IMR-90 (cell line): ENCODE results near the gene TMEM33. TPM values are rescaled to one million over a fixed set of nuclear protein-coding genes. Genes with fewer than 3 reads are reported as not detected.

Experiments used
- ATAC-seq: fragments of 200-7000 bp; cut with Tn5 transposase; 2 replicates; pipeline ENCODE4 v1.9.1; 2020; ENCODE audit warnings: low read depth, mild to moderate bottlenecking, moderate library complexity
- BruUV-seq: library from RNA; stranded (reverse); fragments of 400-500 nt; replicated peaks from 2 replicates; lab custom pipeline; 2021; lab: Mats Ljungman, UMichigan
- CTCF ChIA-PET: fragments of 300-600 bp; formaldehyde crosslinking; extraction: SDS; loops from one replicate; lab custom pipeline; 2021; ENCODE audit warnings: antibody characterized with exemption; lab: Yijun Ruan, JAX
- POLR2A ChIA-PET: fragments of 300-600 bp; sonication (Branson Sonifier 250); formaldehyde crosslinking; loops from one replicate; lab custom pipeline; 2022; ENCODE audit warnings: antibody characterized with exemption; ENCODE audit not compliant: unreplicated experiment; lab: Charles Lee
- DNase-seq: peaks from one replicate; pipeline ENCODE4 v3.0.0; 2013
- H2AFZ ChIP-seq: replicated peaks from 2 replicates; pipeline ENCODE3; 2013; ENCODE audit warnings: low read length, mild to moderate bottlenecking; ENCODE audit not compliant: poor library complexity
- H2AK5ac ChIP-seq: 2 replicates; pipeline ENCODE4 v1.6.1; 2013; ENCODE audit warnings: low read depth, low read length, inconsistent platforms
- H2AK9ac ChIP-seq: replicated peaks from 2 replicates; pipeline ENCODE3; 2013; ENCODE audit warnings: mild to moderate bottlenecking, low read depth, low read length, moderate library complexity; ENCODE audit not compliant: poor library complexity
- H2BK120ac ChIP-seq: 2 replicates; pipeline ENCODE4 v1.6.1; 2013; ENCODE audit warnings: low read depth, low read length, inconsistent platforms
- H2BK15ac ChIP-seq: 3 replicates; pipeline ENCODE4 v1.6.1; 2013; ENCODE audit warnings: low read depth, low read length, inconsistent platforms
- H2BK20ac ChIP-seq: 2 replicates; pipeline ENCODE4 v1.6.1; 2013; ENCODE audit warnings: low read depth, mild to moderate bottlenecking, inconsistent platforms, low read length, moderate library complexity
- H2BK5ac ChIP-seq: 2 replicates; pipeline ENCODE4 v1.6.1; 2013; ENCODE audit warnings: mild to moderate bottlenecking, low read depth, low read length, inconsistent platforms; ENCODE audit not compliant: poor library complexity, severe bottlenecking
- H3K14ac ChIP-seq: replicated peaks from 2 replicates; pipeline ENCODE4 v1.6.1; 2013; ENCODE audit warnings: low read depth, low read length, inconsistent platforms
- H3K18ac ChIP-seq: 2 replicates; pipeline ENCODE4 v1.6.1; 2013; ENCODE audit warnings: low read depth, low read length, control low read depth
- H3K23ac ChIP-seq: 2 replicates; pipeline ENCODE4 v1.6.1; 2013; ENCODE audit warnings: low read depth, low read length, inconsistent platforms
- H3K27ac ChIP-seq: 2 replicates; pipeline ENCODE4 v1.5.1; 2013; ENCODE audit warnings: mild to moderate bottlenecking, control low read depth, low read length; ENCODE audit not compliant: insufficient read depth
- H3K27me3 ChIP-seq: 2 replicates; pipeline ENCODE4 v1.6.1; 2013; ENCODE audit warnings: low read length; ENCODE audit not compliant: control insufficient read depth, insufficient read depth
- H3K36me3 ChIP-seq: 2 replicates; pipeline ENCODE4 v1.6.1; 2013; ENCODE audit warnings: low read length, mixed read lengths; ENCODE audit not compliant: control insufficient read depth, insufficient read depth
- H3K4ac ChIP-seq: 2 replicates; pipeline ENCODE4 v1.6.1; 2013; ENCODE audit warnings: low read depth, low read length, inconsistent platforms
- H3K4me1 ChIP-seq: 2 replicates; pipeline ENCODE4 v1.6.1; 2013; ENCODE audit warnings: low read length, mixed read lengths; ENCODE audit not compliant: control insufficient read depth, insufficient read depth
- H3K4me2 ChIP-seq: 2 replicates; pipeline ENCODE4 v1.6.1; 2013; ENCODE audit warnings: low read depth, mild to moderate bottlenecking, control low read depth, low read length, moderate library complexity
- H3K4me3 ChIP-seq: 2 replicates; pipeline ENCODE4 v1.5.1; 2013; ENCODE audit warnings: low read depth, mild to moderate bottlenecking, control low read depth, low read length, moderate library complexity; ENCODE audit not compliant: insufficient read depth
- H3K56ac ChIP-seq: 2 replicates; pipeline ENCODE4 v1.6.1; 2013; ENCODE audit warnings: low read length, inconsistent platforms; ENCODE audit not compliant: insufficient read depth; ENCODE audit errors: extremely low read depth
- H3K79me1 ChIP-seq, 2 experiments: 2 replicates each; pipeline ENCODE4 v1.6.1; 2013; ENCODE audit warnings: low read length in 2 of 2, inconsistent platforms in 1 of 2, low read depth in 1 of 2
- H3K9ac ChIP-seq: 2 replicates; pipeline ENCODE4 v1.6.1; 2013; ENCODE audit warnings: low read depth, low read length, control low read depth
- H3K9me1 ChIP-seq: 2 replicates; pipeline ENCODE4 v1.6.1; 2013; ENCODE audit warnings: low read length, inconsistent platforms; ENCODE audit not compliant: insufficient read depth
- H3K9me3 ChIP-seq: 2 replicates; pipeline ENCODE4 v1.6.1; 2013; ENCODE audit warnings: low read length; ENCODE audit not compliant: control insufficient read depth, insufficient read depth
- H4K20me1 ChIP-seq: 2 replicates; pipeline ENCODE4 v1.6.1; 2013; ENCODE audit warnings: low read length, inconsistent platforms; ENCODE audit not compliant: insufficient read depth
- H4K5ac ChIP-seq: 2 replicates; pipeline ENCODE4 v1.6.1; 2013; ENCODE audit warnings: mild to moderate bottlenecking, low read depth, low read length, control low read depth
- H4K8ac ChIP-seq, 2 experiments: 2 replicates each; pipeline ENCODE4 v1.6.1; 2013; ENCODE audit warnings: low read depth in 2 of 2, low read length in 2 of 2, control low read depth in 1 of 2, inconsistent platforms in 1 of 2
- H4K91ac ChIP-seq: 2 replicates; pipeline ENCODE4 v1.6.1; 2013; ENCODE audit warnings: low read depth, low read length, inconsistent platforms; ENCODE audit not compliant: insufficient read depth
- BHLHE40 ChIP-seq: fragments of 150-350 bp; IDR thresholded peaks from 2 replicates; pipeline ENCODE4 v1.6.1; 2016; ENCODE audit warnings: mild to moderate bottlenecking, low read depth, low read length
- CEBPB ChIP-seq: IDR thresholded peaks from 2 replicates; pipeline ENCODE4 v1.6.1; 2012; ENCODE audit warnings: low read depth, low read length, improper control_type of control experiment
- CHD1 ChIP-seq: IDR thresholded peaks from 2 replicates; pipeline ENCODE4 v1.6.1; 2012; ENCODE audit warnings: low read depth, low read length, improper control_type of control experiment
- CTCF ChIP-seq: conservative IDR thresholded peaks from 2 replicates; pipeline ENCODE4 v1.5.1; 2012; ENCODE audit warnings: mild to moderate bottlenecking, low read depth, low read length, improper control_type of control experiment
- ELK1 ChIP-seq: fragments of 150-350 bp; IDR thresholded peaks from 2 replicates; pipeline ENCODE4 v1.6.1; 2016; ENCODE audit warnings: low read depth, mild to moderate bottlenecking, low read length, moderate library complexity, borderline replicate concordance
- FOS ChIP-seq: fragments of 150-350 bp; IDR thresholded peaks from 2 replicates; pipeline ENCODE4 v1.6.1; 2016; ENCODE audit warnings: low read depth, low read length
- MAFK ChIP-seq: IDR thresholded peaks from 2 replicates; pipeline ENCODE4 v1.6.1; 2012; ENCODE audit warnings: low read depth, low read length, improper control_type of control experiment
- MAZ ChIP-seq: IDR thresholded peaks from 2 replicates; pipeline ENCODE4 v1.6.1; 2012; ENCODE audit warnings: low read depth, mild to moderate bottlenecking, low read length, improper control_type of control experiment, moderate library complexity, borderline replicate concordance
- MXI1 ChIP-seq: IDR thresholded peaks from 2 replicates; pipeline ENCODE4 v1.6.1; 2012; ENCODE audit warnings: low read depth, mild to moderate bottlenecking, low read length, moderate library complexity, borderline replicate concordance
- NFE2L2 ChIP-seq: fragments of 150-350 bp; IDR thresholded peaks from 2 replicates; pipeline ENCODE4 v1.6.1; 2016; ENCODE audit warnings: low read depth, mild to moderate bottlenecking, low read length
- POLR2A ChIP-seq: IDR thresholded peaks from 2 replicates; pipeline ENCODE4 v1.6.1; 2012; ENCODE audit warnings: mild to moderate bottlenecking, low read depth, low read length
- RAD21 ChIP-seq: IDR thresholded peaks from 2 replicates; pipeline ENCODE4 v1.6.1; 2012; ENCODE audit warnings: low read length, improper control_type of control experiment
- RCOR1 ChIP-seq: IDR thresholded peaks from 2 replicates; pipeline ENCODE4 v1.6.1; 2012; ENCODE audit warnings: mild to moderate bottlenecking, low read length, improper control_type of control experiment; ENCODE audit not compliant: insufficient replicate concordance
- RFX5 ChIP-seq: IDR thresholded peaks from 2 replicates; pipeline ENCODE4 v1.8.0; 2012; ENCODE audit warnings: low read depth, mild to moderate bottlenecking, low read length, moderate library complexity
- SMC3 ChIP-seq: fragments of 150-350 bp; IDR thresholded peaks from 2 replicates; pipeline ENCODE4 v1.6.1; 2016; ENCODE audit warnings: low read depth, mild to moderate bottlenecking, antibody characterized with exemption, low read length, moderate library complexity
- USF2 ChIP-seq: fragments of 150-350 bp; IDR thresholded peaks from 2 replicates; pipeline ENCODE4 v1.6.1; 2017; ENCODE audit warnings: mild to moderate bottlenecking, antibody characterized with exemption, low read length, low read depth
- WGBS, 2 experiments: methylation state at CpG; one replicate each; pipeline versions ENCODE4 v1.1.5 to v1.1.7; 2013; ENCODE audit warnings: missing lambda C conversion rate in 2 of 2; ENCODE audit not compliant: insufficient read length in 1 of 2; ENCODE audit errors: extremely low coverage in 2 of 2; 5-methylcytosine and 5-hydroxymethylcytosine counted together
- dilution Hi-C: fragments of 300-500 bp; cut with HindIII; formaldehyde crosslinking; loops from one replicate; pipeline ENCODE4 v1.14.3; 2018; ENCODE audit warnings: low sequenced_read_pairs; ENCODE audit not compliant: unreplicated experiment
- in situ Hi-C: fragments of 300-500 bp; cut with MboI; formaldehyde crosslinking; loops from 3 replicates; pipeline ENCODE4 v1.14.3; 2019; ENCODE audit warnings: low sequenced_read_pairs, inconsistent platforms, mixed read lengths
- intact Hi-C: fragments of 100-400 bp; cut with micrococcal nuclease; formaldehyde crosslinking; loops from 2 replicates; pipeline ENCODE4 v1.10.0; 2022
- polyA plus RNA-seq, 3 experiments: library from polyadenylated mRNA; depleted of rRNA; stranded (reverse); fragments of >200 nt; gene quantifications; 2 replicates each; pipeline ENCODE4 v1.2.3, GENCODE V29; 2012; ENCODE audit warnings: low replicate concordance in 1 of 3
- total RNA-seq: library from RNA; depleted of rRNA; stranded (reverse); fragments of >200 nt; gene quantifications from 2 replicates; pipeline ENCODE4 v1.2.3, GENCODE V29; 2012

TMEM33 gene
- total and polyA plus RNA-seq, 2 of the 4 experiments (the other 2 are of a cell fraction): 23.6 to 45.5 TPM

GRCh38 chr4:41985151-41985550 is 49.9 kb downstream of the TMEM33 start:
- Histone ChIP-seq H3K9ac (no peak overlapping the region), H3K79me1 (peaks cover 6% of the 10 kb centered on the region in 2 experiments; a peak in 3 of 4 replicates), H3K9me3 (no peaks in the 10 kb centered on the region), H4K91ac (no peak overlapping the region), H2AK5ac (no peak overlapping the region), H3K27ac (no peak overlapping the region), H2AFZ (no peak overlapping the region), H3K4me3 (no peak overlapping the region), H3K36me3 (no peaks in the 10 kb centered on the region), H3K23ac (no peak overlapping the region), H4K20me1 (no peaks in the 10 kb centered on the region), H3K18ac (no peak overlapping the region), H2BK5ac (no peak overlapping the region), H2AK9ac (no peak overlapping the region), H4K8ac (no peak overlapping the region), H3K27me3 (no peaks in the 10 kb centered on the region), H3K56ac (no peak overlapping the region), H4K5ac (no peak overlapping the region), H3K14ac (no peak overlapping the region), H3K9me1 (no peaks in the 10 kb centered on the region), H3K4me1 (no peaks in the 10 kb centered on the region), H2BK15ac (no peak overlapping the region), H2BK120ac (no peak overlapping the region), H3K4ac (no peak overlapping the region), H3K4me2 (no peak overlapping the region), H2BK20ac (no peak overlapping the region)
- no TSS peak for BruUV-seq
- dilution Hi-C loops: no loop called here
- no peak for ATAC-seq
- no peak for DNase-seq
- in situ Hi-C loops: no loop called here
- ChIA-PET POLR2A (interaction anchor here (0.6 kb wide), 1 partner anchor 18 kb away, joined by 4 read pairs; no protein-coding TSS in a partner anchor), CTCF (no interaction called here)
- WGBS, 2 experiments: no CpG with 5 or more reads among the region's 1 CpG
- no peak for TF ChIP-seq USF2
- no peak for TF ChIP-seq NFE2L2
- no peak for TF ChIP-seq CEBPB
- TF ChIP-seq RFX5: no peak
- no peak for TF ChIP-seq MXI1
- no peak for TF ChIP-seq POLR2A
- no peak for TF ChIP-seq RAD21
- no peak for TF ChIP-seq MAFK
- TF ChIP-seq FOS: no peak
- TF ChIP-seq ELK1: no peak
- TF ChIP-seq MAZ: no peak
- TF ChIP-seq SMC3: no peak
- no peak for TF ChIP-seq CTCF
- no peak for TF ChIP-seq CHD1
- no peak for TF ChIP-seq RCOR1
- no peak for TF ChIP-seq BHLHE40
- intact Hi-C loops: no loop called here
